ENCODE measurements around the gene TOP2B.

DNA sequence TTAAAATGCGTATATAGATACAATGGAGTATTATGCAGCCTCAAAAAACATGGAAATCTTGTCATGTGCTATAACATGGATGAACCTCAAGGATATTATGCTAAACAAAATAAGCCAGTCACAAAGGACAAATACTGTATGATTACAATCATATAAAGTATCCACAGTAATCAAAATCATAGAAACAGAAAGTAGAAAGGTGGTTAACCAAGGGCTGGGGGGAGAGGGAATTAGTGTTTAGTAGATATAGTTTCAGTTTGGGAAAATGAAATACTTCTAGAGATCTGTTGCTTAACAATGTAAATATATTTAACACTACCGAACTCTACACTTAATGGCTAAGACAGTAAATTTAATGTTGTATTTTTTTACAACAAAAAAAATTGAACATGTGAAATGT lies 9.0 kb downstream of the TOP2B start:
- no peak for TF ChIP-seq CTCF (IDR thresholded peaks at IDR 0.05; ENCODE audit: low read depth, low read length)
- no peak for TF ChIP-seq EZH2phosphoT487 (IDR thresholded peaks at IDR 0.05; ENCODE audit: low read depth)
